ENCODE results near the gene KHDC4.

Gene KHDC4

GRCh38 chr1:155968670-155969069 lies 34.5 kb upstream of the KHDC4 start:
- no peak for DNase-seq

GRCh38 chr1:155968051-155968400 lies 33.8 kb upstream of the KHDC4 start:
- DNase-seq, result no peak

GRCh38 chr1:155967341-155968050 lies 33.3 kb upstream of the KHDC4 start:
- DNase-seq, result no peak

GRCh38 chr1:155966750-155967149 lies 32.5 kb upstream of the KHDC4 start:
- no peak for DNase-seq

GRCh38 chr1:155966135-155966534 lies 31.9 kb upstream of the KHDC4 start:
- DNase-seq, result no peak

GRCh38 chr1:155964193-155964592 lies 30.0 kb upstream of the KHDC4 start:
- DNase-seq, result no peak

- no peak for DNase-seq
Observed at GRCh38 chr1:155962599-155963211, 28.5 kb upstream of the KHDC4 start.

- no peak for DNase-seq
Observed at GRCh38 chr1:155961937-155962336, 27.7 kb upstream of the KHDC4 start.

GRCh38 chr1:155960081-155960745 lies 26.0 kb upstream of the KHDC4 start:
- DNase-seq, result no peak

- no peak for DNase-seq
Observed at GRCh38 chr1:155957411-155957915, 23.2 kb upstream of the KHDC4 start.

GRCh38 chr1:155954645-155955044 lies 20.4 kb upstream of the KHDC4 start:
- DNase-seq, result no peak

GRCh38 chr1:155952505-155952890 lies 18.3 kb upstream of the KHDC4 start:
- DNase-seq, result no peak

GRCh38 chr1:155951753-155952504 lies 17.7 kb upstream of the KHDC4 start:
- DNase-seq, result no peak

GRCh38 chr1:155950829-155951228 lies 16.6 kb upstream of the KHDC4 start:
- DNase-seq, result no peak

GRCh38 chr1:155947741-155948140 lies 13.5 kb upstream of the KHDC4 start:
- DNase-seq, result no peak

GRCh38 chr1:155947292-155947691 lies 13.1 kb upstream of the KHDC4 start:
- no peak for DNase-seq

- no peak for DNase-seq
Observed at GRCh38 chr1:155946633-155947219, 12.5 kb upstream of the KHDC4 start.

GRCh38 chr1:155944444-155944799 lies 10.2 kb upstream of the KHDC4 start:
- DNase-seq, result no peak

GRCh38 chr1:155942578-155943141 lies 8.4 kb upstream of the KHDC4 start:
- no peak for DNase-seq

- peak; percentile 17 for DNase-seq
Observed at GRCh38 chr1:155941845-155942531, 7.8 kb upstream of the KHDC4 start.

GRCh38 chr1:155940993-155941844 lies 7.0 kb upstream of the KHDC4 start, which contains the start of gene RXFP4:
RXFP4 (plus strand) TSS chr1:155941638; CDS start chr1:155941710, 72 bp downstream.
- DNase-seq, result peak; percentile 34
